HG02938 (cell line): ENCODE results near the gene RPL36AL.

ENCODE experiments used
- ATAC-seq: cut with Tn5 transposase; IDR thresholded peaks from one replicate; pipeline ENCODE4 v1.9.1; 2021; ENCODE audit warnings: mild to moderate bottlenecking, moderate library complexity; ENCODE audit not compliant: unreplicated experiment

Gene RPL36AL

GRCh38 chr14:49582113-49582977 is 38.1 kb downstream of the RPL36AL start:
- ATAC-seq, result no peak

DNA sequence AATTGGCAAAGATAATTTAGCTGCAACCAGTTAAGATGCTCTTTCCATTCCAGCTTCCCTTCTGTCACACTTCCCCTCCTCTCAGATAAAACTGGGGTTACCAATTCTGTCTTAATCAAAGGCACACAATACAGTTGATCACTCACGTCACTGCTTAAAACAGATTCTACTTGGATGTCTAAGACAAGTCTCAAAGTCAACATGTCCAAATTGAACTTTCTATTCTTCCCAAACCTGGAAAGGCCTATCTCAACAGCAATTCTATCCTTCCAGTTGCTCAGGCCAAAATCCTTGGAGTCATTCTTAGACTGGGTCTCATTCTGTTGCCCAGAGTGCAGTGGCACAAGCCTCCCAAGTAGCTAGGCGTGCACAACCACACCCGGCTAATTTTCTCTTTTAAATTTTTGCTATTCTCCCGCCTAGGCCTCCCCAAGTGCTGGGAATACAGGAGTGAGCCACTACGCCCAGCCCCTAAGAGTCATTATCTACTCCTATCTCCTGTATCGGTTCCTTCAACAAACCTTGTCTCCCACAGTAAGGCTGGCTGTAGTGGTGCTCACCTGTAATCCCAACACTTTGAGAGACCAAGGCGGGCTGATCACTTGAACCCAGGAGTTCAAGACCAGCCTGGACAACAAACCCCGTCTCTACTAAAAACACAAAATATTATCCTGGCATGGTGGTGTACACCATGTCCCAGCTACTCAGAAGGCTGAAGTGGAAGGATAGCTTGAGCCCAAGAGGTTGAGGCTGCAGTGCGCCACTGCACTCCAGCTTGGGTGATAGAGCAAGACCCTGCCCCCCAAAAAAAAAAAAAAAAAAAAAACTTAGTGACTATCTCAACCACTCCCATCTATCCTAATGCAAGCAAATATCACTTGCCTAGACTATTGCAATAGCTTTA is 39.0 kb downstream of the RPL36AL start:
- ATAC-seq, result no peak

DNA sequence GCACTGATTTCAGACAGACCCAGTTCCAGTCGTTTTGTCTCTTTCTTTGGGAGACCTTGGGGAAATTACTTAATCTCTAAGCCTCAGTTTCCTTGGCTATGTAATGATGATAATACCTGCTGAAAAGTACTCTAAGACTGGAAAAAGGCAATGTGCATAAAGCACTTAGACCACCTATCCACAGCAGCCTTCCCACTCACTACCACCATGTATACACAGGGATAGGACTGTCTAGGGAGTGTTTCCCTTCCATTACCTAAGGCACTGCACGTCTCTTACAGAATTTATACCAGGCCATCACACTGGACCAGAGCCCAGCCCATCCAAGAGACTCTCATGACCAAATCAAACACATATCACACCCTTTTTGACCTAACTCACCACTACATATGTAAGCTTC is 40.6 kb downstream of the RPL36AL start:
- ATAC-seq, result no peak

DNA sequence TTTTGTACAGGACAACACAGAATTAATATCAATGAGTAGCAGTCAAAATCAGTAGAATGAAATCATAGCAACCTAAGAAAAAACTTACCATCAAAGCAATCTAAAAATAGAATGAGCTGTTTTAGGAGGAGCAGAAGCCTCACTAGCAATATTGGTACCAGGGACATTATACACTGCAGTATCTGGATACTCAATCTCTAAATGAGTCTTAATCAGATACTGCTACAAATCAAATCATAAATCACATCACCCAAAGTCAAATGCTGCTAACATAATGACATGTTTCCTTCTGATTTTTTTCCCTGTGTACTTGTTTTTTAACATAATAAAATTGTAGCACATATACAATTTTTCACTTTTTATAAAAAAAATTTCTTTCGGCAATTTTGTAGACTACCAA is 42.3 kb downstream of the RPL36AL start:
- no peak for ATAC-seq

DNA sequence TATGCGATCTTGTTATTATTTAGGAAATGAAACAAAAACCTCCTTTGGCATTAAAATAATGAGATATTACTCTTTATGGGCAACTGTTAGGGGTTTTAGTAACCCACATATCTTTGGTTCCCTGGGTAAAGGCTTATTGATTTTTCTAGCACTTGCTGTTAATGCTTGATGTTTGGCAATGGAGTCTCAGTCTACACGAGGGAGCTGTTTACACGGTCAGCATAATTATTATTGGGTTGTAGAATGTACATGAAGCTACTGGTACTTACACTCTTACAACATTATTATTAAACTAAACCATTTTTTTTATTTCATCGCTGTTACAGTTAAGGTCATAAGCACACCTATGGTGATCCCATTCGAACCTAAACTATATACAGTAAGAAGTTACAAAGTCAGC is 46.4 kb downstream of the RPL36AL start:
- no peak for ATAC-seq

- ATAC-seq, result no peak
Observed at GRCh38 chr14:49569281-49569680, 51.1 kb downstream of the RPL36AL start.
